ENCODE results near the gene ODAM.
"Not testable (repeated sequence)": the region's sequence is repeated elsewhere in the genome, so short reads cannot be mapped to it uniquely, and the experiment has no call there.

The ODAM gene

GRCh38 chr4:70225824-70226223 is 30.3 kb downstream of the ODAM start, which contains the start of gene FDCSP:
FDCSP (plus strand) TSS chr4:70226124; CDS start chr4:70231195, 5,071 bp downstream.
- no peak for DNase-seq

- no peak for DNase-seq
Measured at GRCh38 chr4:70236125-70236524, 40.6 kb downstream of the ODAM start.

- DNase-seq: no peak
Measured at GRCh38 chr4:70239131-70239883, 43.8 kb downstream of the ODAM start.

- DNase-seq: no peak
Measured at GRCh38 chr4:70239884-70240591, 44.5 kb downstream of the ODAM start.

- not testable (repeated sequence) for DNase-seq
Measured at GRCh38 chr4:70242297-70242696, 46.8 kb downstream of the ODAM start, which contains the start of gene CSN3. CSN3 (plus strand) TSS chr4:70242597; CDS start chr4:70244820, 2,223 bp downstream.

GRCh38 chr4:70243091-70243490 is 47.6 kb downstream of the ODAM start:
- no peak for DNase-seq

- DNase-seq: no peak
Measured at GRCh38 chr4:70251250-70251944, 55.9 kb downstream of the ODAM start.

- no peak for DNase-seq
Measured at GRCh38 chr4:70251945-70252277, 56.4 kb downstream of the ODAM start.
